Measurements from ENCODE around the gene CAD.

DNA sequence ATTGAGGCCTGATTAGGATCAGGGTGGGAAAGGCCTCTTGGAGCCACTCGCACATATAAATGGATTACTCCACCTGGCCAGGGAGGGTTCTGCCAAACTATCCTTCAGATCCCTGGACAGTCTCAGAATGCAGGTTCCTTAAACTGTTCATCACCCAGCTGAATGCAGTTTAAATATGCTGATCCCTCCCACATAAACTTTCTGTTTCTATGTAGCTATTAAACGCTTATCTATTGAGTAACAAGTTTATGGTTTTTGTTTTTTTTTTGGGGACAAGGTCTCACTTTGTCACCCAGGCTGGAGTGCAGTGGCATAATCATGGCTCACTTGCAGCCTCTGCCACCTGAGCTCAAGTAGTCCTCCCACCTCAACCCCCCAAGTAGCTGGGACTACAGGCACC is 1.9 kb downstream of the CAD start:
- TF ChIP-seq, protein P1, sequence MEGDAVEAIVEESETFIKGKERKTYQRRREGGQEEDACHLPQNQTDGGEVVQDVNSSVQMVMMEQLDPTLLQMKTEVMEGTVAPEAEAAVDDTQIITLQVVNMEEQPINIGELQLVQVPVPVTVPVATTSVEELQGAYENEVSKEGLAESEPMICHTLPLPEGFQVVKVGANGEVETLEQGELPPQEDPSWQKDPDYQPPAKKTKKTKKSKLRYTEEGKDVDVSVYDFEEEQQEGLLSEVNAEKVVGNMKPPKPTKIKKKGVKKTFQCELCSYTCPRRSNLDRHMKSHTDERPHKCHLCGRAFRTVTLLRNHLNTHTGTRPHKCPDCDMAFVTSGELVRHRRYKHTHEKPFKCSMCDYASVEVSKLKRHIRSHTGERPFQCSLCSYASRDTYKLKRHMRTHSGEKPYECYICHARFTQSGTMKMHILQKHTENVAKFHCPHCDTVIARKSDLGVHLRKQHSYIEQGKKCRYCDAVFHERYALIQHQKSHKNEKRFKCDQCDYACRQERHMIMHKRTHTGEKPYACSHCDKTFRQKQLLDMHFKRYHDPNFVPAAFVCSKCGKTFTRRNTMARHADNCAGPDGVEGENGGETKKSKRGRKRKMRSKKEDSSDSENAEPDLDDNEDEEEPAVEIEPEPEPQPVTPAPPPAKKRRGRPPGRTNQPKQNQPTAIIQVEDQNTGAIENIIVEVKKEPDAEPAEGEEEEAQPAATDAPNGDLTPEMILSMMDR (conservative IDR thresholded peaks at IDR 0.05): no peak
- no peak for TF ChIP-seq EZH2 (IDR thresholded peaks at IDR 0.05; ENCODE audit: low read depth)
